MM.1S (cell line): ENCODE data around the gene ZNF132.

Experiments used
- DNase-seq: peaks from one replicate; pipeline ENCODE4 v3.0.0-alpha.2; 2015
- H2AFZ ChIP-seq: fragments of 300-600 bp; sonication (generic); 2 replicates; pipeline ENCODE4 v1.6.0; 2016; ENCODE audit warnings: antibody characterized with exemption, low read length
- H3F3A ChIP-seq: fragments of 300-600 bp; sonication (generic); 2 replicates; pipeline ENCODE4 v1.6.1; 2016; ENCODE audit warnings: mild to moderate bottlenecking, antibody characterized with exemption, low read length, moderate library complexity, mixed read lengths; ENCODE audit not compliant: insufficient read depth
- H3K27ac ChIP-seq: fragments of 300-600 bp; sonication (generic); 2 replicates; pipeline ENCODE4 v1.5.1; 2016; ENCODE audit warnings: mild to moderate bottlenecking, low read length
- H3K27me3 ChIP-seq: fragments of 300-600 bp; sonication (generic); replicated peaks from 2 replicates; pipeline ENCODE4 v1.6.0; 2016; ENCODE audit warnings: low read length; ENCODE audit not compliant: insufficient read depth
- H3K36me3 ChIP-seq: fragments of 300-600 bp; sonication (generic); replicated peaks from 2 replicates; pipeline ENCODE4 v1.6.1; 2016; ENCODE audit warnings: mild to moderate bottlenecking, low read length, mixed read lengths; ENCODE audit not compliant: insufficient read depth
- H3K4me1 ChIP-seq: fragments of 300-600 bp; sonication (generic); 2 replicates; pipeline ENCODE4 v1.6.1; 2016; ENCODE audit warnings: low read length, mixed read lengths
- H3K4me2 ChIP-seq: fragments of 300-600 bp; sonication (generic); 2 replicates; pipeline ENCODE4 v1.6.0; 2016; ENCODE audit warnings: low read depth, low read length
- H3K4me3 ChIP-seq: fragments of 300-600 bp; sonication (generic); 2 replicates; pipeline ENCODE4 v1.5.1; 2016; ENCODE audit warnings: low read length, mixed read lengths
- H3K79me2 ChIP-seq: fragments of 300-600 bp; sonication (generic); 2 replicates; pipeline ENCODE4 v1.6.1; 2016; ENCODE audit warnings: mixed run types, low read length, mixed read lengths
- H3K9ac ChIP-seq: fragments of 300-600 bp; sonication (generic); 2 replicates; pipeline ENCODE4 v1.6.1; 2016; ENCODE audit warnings: low read length, mixed read lengths
- H3K9me2 ChIP-seq: fragments of 300-600 bp; sonication (generic); replicated peaks from 2 replicates; pipeline ENCODE4 v1.6.1; 2016; ENCODE audit warnings: mild to moderate bottlenecking, low read length, mixed read lengths; ENCODE audit not compliant: insufficient read depth
- H3K9me3 ChIP-seq: fragments of 300-600 bp; sonication (generic); replicated peaks from 2 replicates; pipeline ENCODE4 v1.6.1; 2016; ENCODE audit warnings: mild to moderate bottlenecking, low read length, mixed read lengths; ENCODE audit not compliant: insufficient read depth
- H4K20me1 ChIP-seq: fragments of 300-600 bp; sonication (generic); 2 replicates; pipeline ENCODE4 v1.6.1; 2016; ENCODE audit warnings: mild to moderate bottlenecking, low read length, moderate library complexity, mixed read lengths; ENCODE audit not compliant: insufficient read depth
- EZH2 ChIP-seq: fragments of 300-600 bp; sonication (generic); optimal IDR thresholded peaks from 2 replicates; pipeline ENCODE3; 2017; ENCODE audit warnings: low read depth, mild to moderate bottlenecking, antibody characterized with exemption, low read length, mixed read lengths
- EZH2phosphoT487 ChIP-seq: fragments of 300-600 bp; sonication (generic); IDR thresholded peaks from 2 replicates; pipeline ENCODE4 v1.6.1; 2018; ENCODE audit warnings: antibody characterized with exemption, low read length
- TF ChIP-seq, protein P1 (sequence below): fragments of 300-600 bp; sonication (generic); IDR thresholded peaks from 2 replicates; pipeline ENCODE4 v1.5.1; 2016; ENCODE audit warnings: antibody characterized with exemption, low read length, mixed read lengths

ZNF132 gene

GRCh38 chr19:58417071-58417470, 22.9 kb downstream of the ZNF132 start:
- no peak overlapping the region for H3K4me2 ChIP-seq
- H3K36me3 ChIP-seq, result no peaks in the 10 kb centered on the region
- no peaks in the 10 kb centered on the region for H3K9me3 ChIP-seq
- H4K20me1 ChIP-seq, result no peaks in the 10 kb centered on the region
- H2AFZ ChIP-seq, result no peak overlapping the region
- no peaks in the 10 kb centered on the region for H3K4me1 ChIP-seq
- no peak overlapping the region for H3K27ac ChIP-seq
- H3K9me2 ChIP-seq, result no peaks in the 10 kb centered on the region
- no peak overlapping the region for H3K9ac ChIP-seq
- no peak for TF ChIP-seq EZH2
- no peak for TF ChIP-seq EZH2phosphoT487
- TF ChIP-seq, protein P1, sequence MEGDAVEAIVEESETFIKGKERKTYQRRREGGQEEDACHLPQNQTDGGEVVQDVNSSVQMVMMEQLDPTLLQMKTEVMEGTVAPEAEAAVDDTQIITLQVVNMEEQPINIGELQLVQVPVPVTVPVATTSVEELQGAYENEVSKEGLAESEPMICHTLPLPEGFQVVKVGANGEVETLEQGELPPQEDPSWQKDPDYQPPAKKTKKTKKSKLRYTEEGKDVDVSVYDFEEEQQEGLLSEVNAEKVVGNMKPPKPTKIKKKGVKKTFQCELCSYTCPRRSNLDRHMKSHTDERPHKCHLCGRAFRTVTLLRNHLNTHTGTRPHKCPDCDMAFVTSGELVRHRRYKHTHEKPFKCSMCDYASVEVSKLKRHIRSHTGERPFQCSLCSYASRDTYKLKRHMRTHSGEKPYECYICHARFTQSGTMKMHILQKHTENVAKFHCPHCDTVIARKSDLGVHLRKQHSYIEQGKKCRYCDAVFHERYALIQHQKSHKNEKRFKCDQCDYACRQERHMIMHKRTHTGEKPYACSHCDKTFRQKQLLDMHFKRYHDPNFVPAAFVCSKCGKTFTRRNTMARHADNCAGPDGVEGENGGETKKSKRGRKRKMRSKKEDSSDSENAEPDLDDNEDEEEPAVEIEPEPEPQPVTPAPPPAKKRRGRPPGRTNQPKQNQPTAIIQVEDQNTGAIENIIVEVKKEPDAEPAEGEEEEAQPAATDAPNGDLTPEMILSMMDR, result no peak
- H3K27me3 ChIP-seq, result no peaks in the 10 kb centered on the region
- no peak overlapping the region for H3K4me3 ChIP-seq
- H3K79me2 ChIP-seq, result no peaks in the 10 kb centered on the region
- no peak for DNase-seq
- H3F3A ChIP-seq, result no peaks in the 10 kb centered on the region

GRCh38 chr19:58416604-58417003, 23.3 kb downstream of the ZNF132 start:
- no peak overlapping the region for H3K9ac ChIP-seq
- TF ChIP-seq, protein P1, result no peak
- H3K27ac ChIP-seq, result no peak overlapping the region
- no peaks in the 10 kb centered on the region for H4K20me1 ChIP-seq
- H3K27me3 ChIP-seq, result no peaks in the 10 kb centered on the region
- H3K4me2 ChIP-seq, result no peak overlapping the region
- DNase-seq, result no peak
- no peaks in the 10 kb centered on the region for H3K79me2 ChIP-seq
- no peaks in the 10 kb centered on the region for H3K36me3 ChIP-seq
- no peak overlapping the region for H2AFZ ChIP-seq
- H3F3A ChIP-seq, result no peaks in the 10 kb centered on the region
- no peak overlapping the region for H3K4me3 ChIP-seq
- no peaks in the 10 kb centered on the region for H3K9me2 ChIP-seq
- H3K9me3 ChIP-seq, result no peaks in the 10 kb centered on the region
- H3K4me1 ChIP-seq, result no peaks in the 10 kb centered on the region

DNA sequence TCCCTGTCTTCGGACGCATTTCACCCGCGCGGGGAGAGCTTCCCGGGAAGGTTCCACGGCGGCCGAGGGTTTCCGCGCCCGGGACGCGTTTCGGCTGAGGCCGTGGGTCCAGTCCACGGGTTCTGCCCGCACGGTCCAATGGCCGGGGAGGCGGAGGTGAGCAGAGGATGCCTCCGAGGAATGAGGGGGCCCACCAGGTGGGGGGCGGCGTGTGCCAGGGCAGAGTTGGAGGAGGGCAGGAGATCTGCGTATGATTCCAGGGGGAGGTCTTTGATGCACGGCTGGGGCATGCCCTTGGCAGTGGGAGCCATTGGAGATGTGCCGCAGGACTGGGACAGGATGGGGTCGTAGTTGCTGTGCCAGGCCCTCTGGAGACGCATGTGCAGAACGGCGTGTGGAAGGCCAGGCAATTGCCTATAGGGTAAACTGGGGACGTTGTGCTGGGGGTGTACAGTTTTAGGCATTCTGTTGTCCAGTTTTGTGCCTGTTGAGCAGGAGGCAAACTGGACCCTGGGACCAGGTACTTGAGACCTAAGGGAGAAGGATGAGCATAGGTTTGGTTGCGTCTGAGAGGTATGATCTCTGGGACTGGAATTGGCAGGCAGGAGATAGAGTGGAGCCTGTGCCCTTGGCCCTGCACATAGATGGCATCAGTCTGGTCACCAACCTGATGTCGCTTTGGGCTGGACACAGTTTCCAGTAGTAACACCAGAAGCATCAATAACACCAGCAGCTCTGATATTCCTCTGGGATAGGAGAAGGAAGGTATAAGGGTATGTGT, 30.8 kb downstream of the ZNF132 start:
- peak overlapping the region; percentile 97 for H2AFZ ChIP-seq
- H3K4me1 ChIP-seq, result 0 out of 2 replicates have a peak, but pooled peaks cover 6% of the 10 kb centered on the region
- no peaks in the 10 kb centered on the region for H3F3A ChIP-seq
- peak overlapping the region; percentile 97 for H3K4me2 ChIP-seq
- TF ChIP-seq EZH2 (no peak), EZH2phosphoT487 (no peak)
- TF ChIP-seq, protein P1, result no peak
- H3K27ac ChIP-seq, result no peak overlapping the region
- H3K9me2 ChIP-seq, result no peaks in the 10 kb centered on the region
- peak overlapping the region; percentile 95 for H3K4me3 ChIP-seq
- no peaks in the 10 kb centered on the region for H3K9me3 ChIP-seq
- H3K79me2 ChIP-seq, result no peaks in the 10 kb centered on the region
- H3K27me3 ChIP-seq, result no peaks in the 10 kb centered on the region
- H3K9ac ChIP-seq, result peak overlapping the region; percentile 67; the same call in 1 of the 2 replicates
- H4K20me1 ChIP-seq, result no peaks in the 10 kb centered on the region
- DNase-seq, result no peak
- H3K36me3 ChIP-seq, result no peaks in the 10 kb centered on the region
